GM18508 (cell line): ENCODE data around the gene HBA1.
"Not testable (repeated sequence)": the region's sequence is repeated elsewhere in the genome, so short reads cannot be mapped to it uniquely, and the experiment has no call there.

Experiments
- ATAC-seq: cut with Tn5 transposase; IDR thresholded peaks from one replicate; pipeline ENCODE4 v1.9.1; 2021; ENCODE audit warnings: moderate number of reproducible peaks; ENCODE audit not compliant: insufficient read depth, unreplicated experiment

The HBA1 gene

GRCh38 chr16:193441-193840 is 17.0 kb downstream of the HBA1 start:
- ATAC-seq = no peak

GRCh38 chr16:194516-194915 is 18.0 kb downstream of the HBA1 start:
- ATAC-seq = no peak

GRCh38 chr16:200388-200787 is 23.9 kb downstream of the HBA1 start:
- no peak for ATAC-seq

GRCh38 chr16:203246-203645 is 26.8 kb downstream of the HBA1 start:
- ATAC-seq = no peak

- not testable (repeated sequence) for ATAC-seq
Measured at GRCh38 chr16:204046-204445, 27.6 kb downstream of the HBA1 start.

- not testable (repeated sequence) for ATAC-seq
Measured at GRCh38 chr16:209359-209758, 32.9 kb downstream of the HBA1 start.

GRCh38 chr16:211631-212180 is 35.2 kb downstream of the HBA1 start:
- ATAC-seq = not testable (repeated sequence)

GRCh38 chr16:212999-213398 is 36.5 kb downstream of the HBA1 start:
- no peak for ATAC-seq

GRCh38 chr16:220021-220420 is 43.5 kb downstream of the HBA1 start:
- no peak for ATAC-seq
